Stimulated activated CD8-positive, alpha-beta memory T cell treated with anti-CD3 and anti-CD28 coated beads, Interleukin-12 subunit alpha, Interleukin-12 subunit beta, amount 100 ng/mL, for 24 hours (primary cell): ENCODE measurements around the gene CNTN4.
"Not testable (repeated sequence)": the region's sequence is repeated elsewhere in the genome, so short reads cannot be mapped to it uniquely, and the experiment has no call there.

Source experiments
- DNase-seq: peaks from one replicate; pipeline ENCODE4 v3.0.0-alpha.2; 2020; ENCODE audit errors: extremely low read depth

Gene CNTN4

DNA sequence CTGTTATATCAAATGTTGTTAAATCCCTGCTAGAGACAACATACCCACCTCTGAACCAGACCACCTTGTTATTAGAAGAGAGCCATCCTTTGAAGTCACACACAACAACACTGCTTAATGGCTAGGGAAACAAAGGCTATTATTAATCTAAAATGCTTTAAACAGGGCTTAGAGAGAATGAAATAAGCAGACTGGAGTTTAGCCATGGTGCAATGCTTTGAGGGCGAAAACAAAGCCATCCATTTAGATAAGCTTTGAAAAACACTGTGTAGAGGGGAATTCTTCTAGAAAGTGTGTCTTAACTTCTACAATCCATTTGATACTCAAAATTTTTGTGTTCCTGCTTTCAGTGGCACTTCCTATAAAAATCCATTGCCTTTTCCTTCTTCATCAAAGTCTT is 862.9 kb downstream of the CNTN4 start:
- no peak for DNase-seq

DNA sequence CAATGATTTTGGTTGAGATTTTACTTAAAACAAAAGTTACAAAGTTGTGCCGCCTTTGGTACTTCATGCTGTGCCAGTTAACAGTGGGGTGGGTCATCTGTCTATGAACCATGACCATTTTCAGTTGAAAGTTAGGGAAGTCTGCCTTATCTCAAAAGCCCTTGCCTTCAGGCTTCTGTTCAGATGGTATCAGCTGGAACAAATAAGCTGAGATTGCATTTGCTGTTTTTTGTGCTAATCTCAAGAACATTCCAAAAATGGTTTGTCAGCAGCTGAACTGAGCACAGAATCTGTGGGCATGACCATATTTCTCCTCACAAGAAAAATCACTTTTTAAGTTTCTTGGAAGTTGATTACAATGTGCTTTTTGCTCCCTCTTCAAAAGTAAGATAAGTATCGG is 869.2 kb downstream of the CNTN4 start:
- no peak for DNase-seq

GRCh38 chr3:2968475-2968874 is 869.8 kb downstream of the CNTN4 start:
- no peak for DNase-seq

DNA sequence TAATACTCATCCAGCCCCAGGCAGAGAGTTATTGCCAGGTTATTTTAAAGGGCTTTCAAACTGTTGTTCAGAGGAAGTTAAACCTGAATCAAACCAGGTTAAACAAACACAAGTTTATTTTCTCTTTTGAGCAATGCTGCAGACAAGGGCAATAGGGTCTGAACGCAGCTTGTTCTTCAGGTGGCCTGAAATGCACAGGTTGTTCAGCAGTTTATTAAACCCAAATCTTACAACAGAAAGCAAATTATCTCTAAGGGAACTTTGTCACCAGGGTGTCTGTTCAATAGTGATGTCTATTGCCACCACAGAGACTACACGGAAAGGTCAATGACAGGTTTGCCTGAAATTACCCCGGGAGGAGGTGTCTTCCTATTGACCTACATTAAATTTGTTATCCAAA is 877.5 kb downstream of the CNTN4 start:
- no peak for DNase-seq

GRCh38 chr3:2976796-2977195 is 878.1 kb downstream of the CNTN4 start:
- no peak for DNase-seq

GRCh38 chr3:2978977-2979732 is 880.5 kb downstream of the CNTN4 start:
- no peak for DNase-seq

- no peak for DNase-seq
These were observed 885.6 kb downstream of the CNTN4 start for GRCh38 chr3:2984005-2984830.

- DNase-seq, result no peak
These were observed 886.2 kb downstream of the CNTN4 start for GRCh38 chr3:2984831-2985220.

DNA sequence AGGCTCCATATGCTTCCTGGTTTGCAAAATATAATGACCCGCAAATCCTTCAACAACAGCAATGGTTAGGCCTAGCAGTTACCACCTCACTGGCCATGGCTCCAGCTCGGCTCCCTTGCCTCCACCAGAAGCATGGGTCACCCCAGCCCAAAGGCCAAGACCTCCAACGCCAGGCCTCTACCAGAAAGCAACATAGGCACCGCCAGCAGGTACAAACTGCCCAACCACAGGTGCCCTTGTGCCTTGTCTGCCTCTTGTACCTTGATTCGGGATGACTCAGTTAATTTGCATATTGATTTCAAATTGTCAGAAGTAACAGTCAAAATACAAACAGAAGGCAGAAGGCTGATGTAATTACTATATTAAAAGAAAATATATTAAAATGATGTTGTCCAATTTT is 886.8 kb downstream of the CNTN4 start:
- DNase-seq, result no peak

DNA sequence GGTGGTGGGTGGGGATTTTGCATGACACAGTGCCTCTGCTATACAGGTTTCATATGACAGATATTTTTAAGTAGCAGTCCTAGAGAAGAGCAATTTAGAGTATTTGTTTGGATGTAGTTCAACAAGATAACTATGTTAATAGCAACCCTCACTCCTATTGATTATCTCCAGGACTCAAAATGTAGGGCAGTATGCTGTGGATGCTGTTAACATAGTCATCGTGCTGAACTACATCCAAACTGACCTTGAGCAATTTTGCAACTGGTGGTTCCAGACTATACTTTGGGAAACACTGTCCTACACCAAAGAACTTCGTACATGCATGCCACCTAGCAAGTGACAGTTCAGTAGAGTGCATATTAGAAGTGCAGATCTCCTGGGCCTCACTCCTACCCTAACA is 893.9 kb downstream of the CNTN4 start:
- no peak for DNase-seq

- not testable (repeated sequence) for DNase-seq
These were observed 894.5 kb downstream of the CNTN4 start for GRCh38 chr3:2993130-2993529.

- DNase-seq, result no peak
These were observed 895.1 kb downstream of the CNTN4 start for GRCh38 chr3:2993736-2994135.

- DNase-seq, result no peak
These were observed 896.5 kb downstream of the CNTN4 start for GRCh38 chr3:2995195-2995594.

- no peak for DNase-seq
These were observed 906.6 kb downstream of the CNTN4 start for GRCh38 chr3:3005146-3005744.

- DNase-seq, result no peak
These were observed 914.8 kb downstream of the CNTN4 start for GRCh38 chr3:3013317-3014052.

GRCh38 chr3:3015185-3016089 is 916.8 kb downstream of the CNTN4 start:
- no peak for DNase-seq

- no peak for DNase-seq
These were observed 917.6 kb downstream of the CNTN4 start for GRCh38 chr3:3016226-3016625.

GRCh38 chr3:3020209-3020608 is 921.5 kb downstream of the CNTN4 start:
- DNase-seq, result no peak

- DNase-seq, result no peak
These were observed 924.6 kb downstream of the CNTN4 start for GRCh38 chr3:3023111-3023745.

DNA sequence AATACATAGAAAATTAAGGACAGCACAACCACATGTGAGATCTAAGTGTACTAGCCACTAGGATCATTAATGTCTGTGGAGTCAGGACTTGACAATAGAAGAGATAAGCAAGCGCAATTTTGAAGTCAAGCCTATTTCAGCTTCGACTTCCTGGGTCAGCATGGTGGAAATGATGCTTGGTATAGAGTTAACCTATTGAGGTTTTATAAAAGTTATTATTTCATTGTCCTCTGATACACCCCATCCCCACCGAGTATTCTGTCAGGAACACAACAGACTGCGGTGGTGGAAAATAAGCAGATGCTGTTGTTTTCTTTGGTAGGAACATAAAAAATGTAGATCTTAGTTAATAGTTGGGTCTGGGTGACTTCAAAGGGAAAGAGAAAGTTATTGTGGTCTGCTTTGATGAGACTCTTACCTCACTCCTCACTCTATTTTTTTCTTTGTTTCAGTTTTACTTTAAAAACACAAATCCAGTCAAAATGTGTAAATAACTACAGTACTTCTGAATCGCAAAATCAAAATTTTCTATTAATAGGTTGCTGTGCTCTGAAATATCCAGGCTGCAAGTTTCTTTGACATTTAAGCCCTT is 929.4 kb downstream of the CNTN4 start:
- no peak for DNase-seq
